MCF 10A (cell line): Measurements from ENCODE around the gene SLC25A42. TPM values are rescaled to one million over a fixed set of nuclear protein-coding genes. Genes with fewer than 3 reads are reported as not detected.

Experiments used
- BruUV-seq: library from RNA; stranded (reverse); fragments of 400-500 nt; replicated peaks from 2 replicates; lab custom pipeline; 2021; lab: Mats Ljungman, UMichigan
- CTCF ChIA-PET: fragments of 300-600 bp; sonication (Branson Sonifier 250); formaldehyde crosslinking; extraction: SDS; loops from one replicate; lab custom pipeline; 2021; ENCODE audit warnings: antibody characterized with exemption, inconsistent platforms; lab: Yijun Ruan, JAX
- POLR2A ChIA-PET: fragments of 300-600, 350-650 bp; sonication (Branson Sonifier 250); formaldehyde crosslinking; extraction: SDS; loops from one replicate; lab custom pipeline; 2020; ENCODE audit warnings: antibody characterized with exemption, inconsistent platforms; lab: Yijun Ruan, JAX
- DNase-seq: peaks from one replicate; pipeline ENCODE4 v3.0.0-alpha.2; 2018; ENCODE audit not compliant: unreplicated experiment
- H3K27ac Mint-ChIP-seq: one replicate; pipeline ENCODE4 v1.8.0; 2022; ENCODE audit warnings: mild to moderate bottlenecking, low read depth, mixed read lengths; ENCODE audit not compliant: unreplicated experiment
- H3K27me3 Mint-ChIP-seq: one replicate; pipeline ENCODE4 v1.8.0; 2022; ENCODE audit warnings: mixed read lengths; ENCODE audit not compliant: insufficient read depth, unreplicated experiment
- H3K36me3 Mint-ChIP-seq: one replicate; pipeline ENCODE4 v1.8.0; 2022; ENCODE audit warnings: mild to moderate bottlenecking, moderate library complexity, mixed read lengths; ENCODE audit not compliant: insufficient read depth, unreplicated experiment
- H3K4me1 Mint-ChIP-seq: one replicate; pipeline ENCODE4 v1.8.0; 2022; ENCODE audit warnings: mixed read lengths; ENCODE audit not compliant: insufficient read depth, unreplicated experiment
- H3K4me3 Mint-ChIP-seq: one replicate; pipeline ENCODE4 v1.8.0; 2022; ENCODE audit warnings: mild to moderate bottlenecking, moderate library complexity, mixed read lengths; ENCODE audit not compliant: unreplicated experiment
- H3K9me3 Mint-ChIP-seq: one replicate; pipeline ENCODE4 v1.8.0; 2022; ENCODE audit warnings: mixed read lengths; ENCODE audit not compliant: unreplicated experiment
- CTCF ChIP-seq: fragments of 200-600 bp; IDR thresholded peaks from one replicate; pipeline ENCODE4 v1.8.0; 2022; ENCODE audit warnings: antibody characterized with exemption, mild to moderate bottlenecking; ENCODE audit not compliant: unreplicated experiment
- intact Hi-C: fragments of 100-400 bp; cut with micrococcal nuclease; formaldehyde crosslinking; loops from 2 replicates; pipeline ENCODE4 v1.14.1; 2022
- total RNA-seq: library from RNA; stranded (reverse); gene quantifications from 2 replicates; pipeline ENCODE4 v1.2.3, GENCODE V29; 2022

SLC25A42 gene
- total RNA-seq, 1 experiment from 2014 or later = 3.1 TPM

GRCh38 chr19:19120308-19121231 lies 56.8 kb downstream of the SLC25A42 start:
- ChIA-PET CTCF (no interaction called here), POLR2A (no interaction called here)
- Mint-ChIP-seq H3K27me3 (no peaks in the 10 kb centered on the region), H3K4me1 (no peaks in the 10 kb centered on the region), H3K4me3 (no peak overlapping the region), H3K36me3 (peaks cover 35% of the 10 kb centered on the region), H3K27ac (no peak overlapping the region), H3K9me3 (peaks cover 18% of the 10 kb centered on the region)
- intact Hi-C loops = no loop called here
- no peak for TF ChIP-seq CTCF
- no peak for DNase-seq
- no TSS peak for BruUV-seq

DNA sequence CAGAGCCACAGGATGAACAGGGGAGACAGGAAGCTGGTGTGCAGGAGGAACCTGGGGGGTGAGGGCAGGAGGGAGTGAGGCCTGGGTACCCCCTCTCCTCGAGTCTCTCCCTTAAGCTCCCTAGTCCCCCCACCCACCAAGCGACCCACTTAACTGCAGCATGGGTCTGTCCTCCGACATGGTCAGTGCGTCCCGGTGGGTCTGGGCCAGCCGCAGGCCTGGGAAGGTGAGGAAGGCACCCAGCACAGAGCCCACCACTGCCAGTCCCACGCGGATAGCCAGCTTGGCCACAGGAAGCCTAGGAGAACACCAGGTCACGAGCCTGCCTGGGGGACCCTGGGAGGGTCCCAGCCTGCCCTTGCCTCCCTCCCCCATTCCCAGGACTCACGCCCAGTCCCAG lies 57.6 kb downstream of the SLC25A42 start:
- CTCF ChIA-PET = no interaction called here
- H3K9me3 Mint-ChIP-seq = peaks cover 18% of the 10 kb centered on the region
- POLR2A ChIA-PET = no interaction called here
- DNase-seq = no peak
- peaks cover 35% of the 10 kb centered on the region for H3K36me3 Mint-ChIP-seq
- intact Hi-C loops = no loop called here
- no TSS peak for BruUV-seq
- no peak overlapping the region for H3K27ac Mint-ChIP-seq
- H3K27me3 Mint-ChIP-seq = no peaks in the 10 kb centered on the region
- H3K4me3 Mint-ChIP-seq = no peak overlapping the region
- no peaks in the 10 kb centered on the region for H3K4me1 Mint-ChIP-seq
- no peak for TF ChIP-seq CTCF

- Mint-ChIP-seq H3K4me3 (no peak overlapping the region), H3K4me1 (no peaks in the 10 kb centered on the region), H3K27me3 (no peaks in the 10 kb centered on the region), H3K36me3 (peaks cover 35% of the 10 kb centered on the region), H3K9me3 (peaks cover 18% of the 10 kb centered on the region), H3K27ac (no peak overlapping the region)
- CTCF ChIA-PET = interaction anchor here (1.4 kb wide), 1 partner anchor 7 kb away, joined by 5 read pairs; no protein-coding TSS in a partner anchor
- no peak for DNase-seq
- no peak for TF ChIP-seq CTCF
- intact Hi-C loops = no loop called here
- POLR2A ChIA-PET = interaction anchor here (0.7 kb wide), 1 partner anchor 12 kb away, joined by 4 read pairs; no protein-coding TSS in a partner anchor
- BruUV-seq = no TSS peak
These were observed 59.1 kb downstream of the SLC25A42 start for GRCh38 chr19:19122902-19123301.

DNA sequence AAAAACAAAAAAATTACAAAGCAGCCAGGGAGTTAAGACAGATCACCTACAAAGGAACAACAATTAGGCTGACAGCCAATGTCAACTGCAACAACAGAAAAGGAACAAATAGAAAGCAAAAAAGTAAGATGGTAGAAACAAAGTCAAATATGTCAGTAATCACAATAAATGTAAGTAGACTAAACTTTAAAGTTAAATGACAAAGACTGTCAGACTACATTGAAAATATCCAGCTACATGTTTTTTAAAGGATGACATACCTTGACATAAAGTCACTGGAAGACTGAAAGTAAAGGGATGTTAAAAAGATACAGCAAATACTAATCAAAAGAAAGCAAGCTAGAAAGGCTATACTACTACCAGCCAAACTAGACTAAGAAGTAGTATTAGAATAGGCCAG lies 59.6 kb downstream of the SLC25A42 start:
- Mint-ChIP-seq H3K27ac (no peak overlapping the region), H3K4me1 (no peaks in the 10 kb centered on the region), H3K36me3 (peaks cover 36% of the 10 kb centered on the region), H3K4me3 (no peak overlapping the region), H3K27me3 (no peaks in the 10 kb centered on the region), H3K9me3 (peaks cover 18% of the 10 kb centered on the region)
- TF ChIP-seq CTCF = no peak
- intact Hi-C loops = no loop called here
- BruUV-seq = no TSS peak
- ChIA-PET CTCF (interaction anchor here (1.2 to 1.4 kb wide), 2 partner anchors 8 to 366 kb away, joined by 3 to 5 read pairs; no protein-coding TSS in a partner anchor), POLR2A (no interaction called here)
- no peak for DNase-seq
